HepG2 (cell line): Measurements from ENCODE around the gene RBSN. TPM values are rescaled to one million over a fixed set of nuclear protein-coding genes. Genes with fewer than 3 reads are reported as not detected.

Experiments
- CREM ChIP-seq, 2 experiments: sonication (generic) in 1 of 2; formaldehyde crosslinking in 1 of 2; IDR thresholded peaks; 2 replicates each; pipeline versions ENCODE4 v1.4.0 to v1.6.1; 2016 to 2020; ENCODE audit warnings: antibody characterized with exemption in 1 of 2, mild to moderate bottlenecking in 1 of 2, missing genetic modification reagents in 1 of 2
- ELF1 ChIP-seq: sonication (generic); formaldehyde crosslinking; IDR thresholded peaks from 2 replicates; pipeline ENCODE4 v1.4.0; 2020; ENCODE audit warnings: missing genetic modification reagents
- KLF15 ChIP-seq: sonication (generic); formaldehyde crosslinking; IDR thresholded peaks from 2 replicates; pipeline ENCODE4 v1.8.1; 2023; ENCODE audit warnings: borderline replicate concordance, mild to moderate bottlenecking, inconsistent platforms, missing genetic modification reagents, mixed read lengths
- MEIS2 ChIP-seq: sonication (generic); formaldehyde crosslinking; IDR thresholded peaks from 2 replicates; pipeline ENCODE4 v1.9.0; 2021; ENCODE audit warnings: mild to moderate bottlenecking, missing genetic modification reagents
- MIER2 ChIP-seq: IDR thresholded peaks from 2 replicates; pipeline ENCODE4 v1.6.1; 2016; ENCODE audit warnings: missing biosample characterization, missing genetic modification reagents
- NFE2 ChIP-seq: sonication (generic); formaldehyde crosslinking; IDR thresholded peaks from 2 replicates; pipeline ENCODE4 v1.4.0; 2020; ENCODE audit warnings: missing genetic modification reagents
- NRL ChIP-seq: sonication (generic); formaldehyde crosslinking; IDR thresholded peaks from 2 replicates; pipeline ENCODE4 v1.5.0; 2020; ENCODE audit warnings: missing genetic modification reagents, mild to moderate bottlenecking, moderate library complexity, borderline replicate concordance
- PAF1 ChIP-seq: IDR thresholded peaks from 2 replicates; pipeline ENCODE4 v1.6.1; 2016; ENCODE audit warnings: missing genetic modification reagents, missing compliant biosample characterization
- PAXIP1 ChIP-seq: sonication (generic); formaldehyde crosslinking; conservative IDR thresholded peaks from 2 replicates; pipeline ENCODE4 v1.4.0; 2020; ENCODE audit warnings: mild to moderate bottlenecking, missing genetic modification reagents, moderate library complexity
- PLRG1 ChIP-seq: fragments of 450-650 bp; conservative IDR thresholded peaks from 2 replicates; pipeline ENCODE4 v1.6.1; 2016
- POLR2A ChIP-seq, 2 experiments: IDR thresholded peaks; 2 replicates each; pipeline ENCODE4 v1.6.1; 2011; ENCODE audit warnings: low read depth in 2 of 2, low read length in 2 of 2, mild to moderate bottlenecking in 1 of 2, moderate library complexity in 1 of 2; ENCODE audit not compliant: insufficient read depth in 1 of 2
- SP2 ChIP-seq: sonication (generic); formaldehyde crosslinking; IDR thresholded peaks from 2 replicates; pipeline ENCODE4 v1.5.1; 2020; ENCODE audit warnings: mild to moderate bottlenecking, missing genetic modification reagents
- ZHX2 ChIP-seq, 2 experiments: sonication (generic) in 1 of 2; formaldehyde crosslinking in 1 of 2; IDR thresholded peaks; 2 replicates each; pipeline versions ENCODE4 v1.6.1 to v1.9.0; 2014 to 2022; ENCODE audit warnings: antibody characterized with exemption in 1 of 2, borderline replicate concordance in 1 of 2, inconsistent platforms in 1 of 2, low read depth in 1 of 2, missing genetic modification reagents in 1 of 2
- ZNF230 ChIP-seq: sonication (generic); formaldehyde crosslinking; IDR thresholded peaks from 2 replicates; pipeline ENCODE4 v1.4.0; 2020; ENCODE audit warnings: mild to moderate bottlenecking, missing genetic modification reagents
- ZNF280D ChIP-seq: sonication (generic); formaldehyde crosslinking; IDR thresholded peaks from 2 replicates; pipeline ENCODE4 v1.5.1; 2020; ENCODE audit warnings: mild to moderate bottlenecking, missing genetic modification reagents
- ZNF33B ChIP-seq: sonication (generic); formaldehyde crosslinking; IDR thresholded peaks from 2 replicates; pipeline ENCODE4 v1.5.1; 2020; ENCODE audit warnings: mild to moderate bottlenecking, missing genetic modification reagents
- ZNF430 ChIP-seq: sonication (generic); formaldehyde crosslinking; IDR thresholded peaks from 2 replicates; pipeline ENCODE4 v1.9.0; 2021; ENCODE audit warnings: mild to moderate bottlenecking, missing genetic modification reagents
- polyA plus RNA-seq, 8 experiments: library from polyadenylated mRNA; depleted of rRNA in 3 of 8; stranded (reverse) in 7 of 8; unstranded in 1 of 8; fragments of >200 nt; fragmentation: Illumina TruSeq in 4 of 8; extraction: Trizol in 4 of 8; gene quantifications; 2 replicates each; pipeline versions ENCODE4 v1.2.1 to v1.2.3, GENCODE V29; 2011 to 2016; ENCODE audit warnings: low read depth in 4 of 8, missing spikeins in 1 of 8, mixed read lengths in 1 of 8; ENCODE audit not compliant: insufficient read depth in 1 of 8
- total RNA-seq, 5 experiments: library from RNA; depleted of rRNA; stranded (reverse); fragments of >200 nt; fragmentation: Illumina TruSeq; extraction: Trizol; gene quantifications; 2 replicates each; pipeline ENCODE4 v1.2.3, GENCODE V29; 2016; ENCODE audit warnings: low read depth in 1 of 5

The RBSN gene
- total and polyA plus RNA-seq, 2 of the 13 experiments (the other 11 are each of a cell fraction or from before 2014, with no cell fraction given), result 7.9 to 11.8 TPM

GRCh38 chr3:15064835-15065549, 34.0 kb downstream of the RBSN start, which contains the start of gene MRPS25 (continued):
- TF ChIP-seq ZHX2 (IDR thresholded peaks at IDR 0.05; ENCODE audit: low read depth) (no peak), ZHX2 (CRISPR knock-in tag; IDR thresholded peaks at IDR 0.05; ENCODE audit: borderline replicate concordance) (no peak), MIER2 (CRISPR knock-in tag) (0 out of 2 replicates have a peak, but pooled peaks have one; percentile 50), ELF1 (CRISPR knock-in tag) (peak; percentile 86), PLRG1 (no peak), NFE2 (CRISPR knock-in tag) (no peak), SP2 (CRISPR knock-in tag) (no peak), PAXIP1 (peak; percentile 24), ZNF280D (CRISPR knock-in tag) (no peak), PAF1 (CRISPR knock-in tag) (no peak), ZNF230 (CRISPR knock-in tag) (no peak; the same call in 1 of the 2 replicates), ZNF33B (CRISPR knock-in tag) (no peak), CREM (IDR thresholded peaks at IDR 0.05) (peak; percentile 68), CREM (CRISPR knock-in tag; IDR thresholded peaks at IDR 0.05) (no peak), NRL (CRISPR knock-in tag) (peak; percentile 78; the same call in 1 of the 2 replicates), POLR2A (IDR thresholded peaks at IDR 0.05; ENCODE audit: insufficient read depth in 1 of 2, low read depth in 2 of 2, low read length in 2 of 2) (peak; percentile 95 to 99), MEIS2 (CRISPR knock-in tag) (peak; percentile 49; the same call in 1 of the 2 replicates), ZNF430 (CRISPR knock-in tag) (no peak), KLF15 (no peak)
